Erythroblast (primary cell): ENCODE results near the gene ANKEF1.

Source experiments
- GATA1 ChIP-seq: IDR thresholded peaks from 2 replicates; pipeline ENCODE4 v1.6.1; 2011; ENCODE audit warnings: low read depth, mild to moderate bottlenecking, control low read depth, low read length, moderate library complexity
- POLR2A ChIP-seq: IDR thresholded peaks from 2 replicates; pipeline ENCODE4 v1.6.1; 2011; ENCODE audit warnings: mild to moderate bottlenecking, low read length

DNA sequence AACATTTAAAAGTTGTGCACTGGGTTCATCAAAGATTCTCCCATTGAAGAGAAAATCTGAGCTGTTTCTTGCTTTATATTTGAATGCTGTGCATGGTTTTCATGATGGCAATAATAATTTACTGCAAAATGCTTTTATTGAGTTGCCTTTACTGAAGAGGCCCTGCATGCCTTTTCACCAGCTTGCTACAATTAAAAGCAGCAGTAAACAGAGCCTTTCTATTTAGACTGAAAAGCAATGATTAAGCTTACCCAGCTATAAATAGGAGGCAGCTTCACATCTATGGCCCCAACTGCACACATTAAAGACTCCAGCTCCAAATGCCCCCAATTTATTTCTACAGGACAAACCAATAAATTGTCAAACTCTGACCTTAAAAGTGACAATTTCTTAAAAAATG lies 70.3 kb downstream of the ANKEF1 start:
- TF ChIP-seq POLR2A (no peak), GATA1 (no peak)
